Measurements from ENCODE around the gene UVSSA. TPM values are rescaled to one million over a fixed set of nuclear protein-coding genes. Genes with fewer than 3 reads are reported as not detected.
A peak's percentile ranks its signal among the peaks of the same experiment; 100 is the strongest.

UVSSA gene
- total and polyA plus RNA-seq, 7 experiments from 2014 or later: 3.2 to 44.1 (median 39.3) TPM

- ChIA-PET CTCF (no interaction called here), POLR2A (no interaction called here)
- ATAC-seq (no peak), DNase-seq (no peak)
- peaks cover 0 to 6% (median 0%) of the 10 kb centered on the region in 11 donors for H3K9me3 Mint-ChIP-seq
- intact Hi-C loops (cut with micrococcal nuclease): no loop called here
- H3K9me3 ChIP-seq (ENCODE audit: control insufficient read depth in 2 of 3, low read length in 3 of 3): no peaks in the 10 kb centered on the region
- H3K4me1 ChIP-seq (ENCODE audit: control insufficient read depth in 2 of 2, insufficient read depth in 2 of 2, low read length in 2 of 2): no peaks in the 10 kb centered on the region
- H3K36me3 Mint-ChIP-seq: peaks cover 0 to 32% (median 18%) of the 10 kb centered on the region in 5 donors
- H3K4me3 ChIP-seq (ENCODE audit: low read length): no peak overlapping the region
- H3K27me3 Mint-ChIP-seq: no peaks in the 10 kb centered on the region
- H3K36me3 ChIP-seq (ENCODE audit: control insufficient read depth in 2 of 3, insufficient read depth in 3 of 3, low read length in 3 of 3): peaks cover 0 to 48% (median 0%) of the 10 kb centered on the region in 3 experiments
- no peaks in the 10 kb centered on the region for H3K27me3 ChIP-seq (ENCODE audit: control insufficient read depth in 2 of 2, insufficient read depth in 2 of 2, low read length in 2 of 2)
- H3K27ac Mint-ChIP-seq: no peak overlapping the region
- no peak overlapping the region for H3K27ac ChIP-seq (ENCODE audit: low read depth, low read length)
- no peak overlapping the region for H3K4me3 Mint-ChIP-seq
- H3K4me1 Mint-ChIP-seq: peaks cover 0 to 8% (median 0%) of the 10 kb centered on the region in 7 donors
Measured at GRCh38 chr4:1367936-1368289, 20.9 kb downstream of the UVSSA start.

GRCh38 chr4:1368421-1369090, 21.5 kb downstream of the UVSSA start:
- POLR2A ChIA-PET: no interaction called here
- Mint-ChIP-seq H3K9me3 (peaks cover 0 to 9% (median 0%) of the 10 kb centered on the region in 11 donors), H3K36me3 (peaks cover 0 to 36% (median 22%) of the 10 kb centered on the region in 5 donors), H3K27me3 (no peaks in the 10 kb centered on the region), H3K4me1 (peaks cover 0 to 7% (median 0%) of the 10 kb centered on the region in 7 donors), H3K27ac (no peak overlapping the region), H3K4me3 (no peak overlapping the region)
- Histone ChIP-seq H3K27me3 (ENCODE audit: control insufficient read depth in 2 of 2, insufficient read depth in 2 of 2, low read length in 2 of 2) (no peaks in the 10 kb centered on the region), H3K4me3 (ENCODE audit: low read length) (no peak overlapping the region), H3K9me3 (ENCODE audit: control insufficient read depth in 2 of 3, low read length in 3 of 3) (no peaks in the 10 kb centered on the region), H3K36me3 (ENCODE audit: control insufficient read depth in 2 of 3, insufficient read depth in 3 of 3, low read length in 3 of 3) (peaks cover 0 to 52% (median 0%) of the 10 kb centered on the region in 3 experiments), H3K27ac (ENCODE audit: low read depth, low read length) (no peak overlapping the region), H3K4me1 (ENCODE audit: control insufficient read depth in 2 of 2, insufficient read depth in 2 of 2, low read length in 2 of 2) (no peaks in the 10 kb centered on the region)
- DNase-seq (peak in 1 of 9 donors; percentile 6), ATAC-seq (no peak)
- intact Hi-C loops (cut with micrococcal nuclease): no loop called here
- CTCF ChIA-PET: interaction anchor here (1.2 kb wide), 1 partner anchor 20 kb away, joined by 3 read pairs; no protein-coding TSS in a partner anchor

GRCh38 chr4:1369091-1369450, 22.1 kb downstream of the UVSSA start:
- Mint-ChIP-seq H3K9me3 (peaks cover 0 to 9% (median 0%) of the 10 kb centered on the region in 11 donors), H3K36me3 (peaks cover 0 to 41% (median 23%) of the 10 kb centered on the region in 5 donors)
- peak in 1 of 9 donors; percentile 4 for DNase-seq

GRCh38 chr4:1369479-1370079, 22.6 kb downstream of the UVSSA start:
- H3K4me1 Mint-ChIP-seq: peaks cover 0 to 7% (median 0%) of the 10 kb centered on the region in 7 donors
- H3K36me3 ChIP-seq (ENCODE audit: control insufficient read depth in 2 of 3, insufficient read depth in 3 of 3, low read length in 3 of 3): peaks cover 0 to 63% (median 0%) of the 10 kb centered on the region in 3 experiments
- no peak overlapping the region for H3K27ac Mint-ChIP-seq
- no peaks in the 10 kb centered on the region for H3K27me3 ChIP-seq (ENCODE audit: control insufficient read depth in 2 of 2, insufficient read depth in 2 of 2, low read length in 2 of 2)
- H3K4me3 ChIP-seq (ENCODE audit: low read length): no peak overlapping the region
- H3K9me3 ChIP-seq (ENCODE audit: control insufficient read depth in 2 of 3, low read length in 3 of 3): no peaks in the 10 kb centered on the region
- H3K27ac ChIP-seq (ENCODE audit: low read depth, low read length): no peak overlapping the region
- H3K9me3 Mint-ChIP-seq: peaks cover 0 to 9% (median 0%) of the 10 kb centered on the region in 11 donors
- H3K4me3 Mint-ChIP-seq: no peak overlapping the region
- POLR2A ChIA-PET: interaction anchor here (0.6 kb wide), 1 partner anchor 116 kb away, joined by 3 read pairs; no protein-coding TSS in a partner anchor
- CTCF ChIA-PET: interaction anchor here (1.2 kb wide), 1 partner anchor 19 kb away, joined by 3 read pairs; no protein-coding TSS in a partner anchor
- DNase-seq: peak in 1 of 9 donors; percentile 1
- intact Hi-C loops (cut with micrococcal nuclease): no loop called here
- no peaks in the 10 kb centered on the region for H3K4me1 ChIP-seq (ENCODE audit: control insufficient read depth in 2 of 2, insufficient read depth in 2 of 2, low read length in 2 of 2)
- H3K36me3 Mint-ChIP-seq: peaks cover 0 to 41% (median 23%) of the 10 kb centered on the region in 5 donors
- no peaks in the 10 kb centered on the region for H3K27me3 Mint-ChIP-seq
- ATAC-seq: no peak

More at GRCh38 chr4:1369091-1369450, 22.1 kb downstream of the UVSSA start:
- Mint-ChIP-seq H3K27ac (no peak overlapping the region), H3K4me3 (no peak overlapping the region), H3K4me1 (peaks cover 0 to 7% (median 0%) of the 10 kb centered on the region in 7 donors), H3K27me3 (no peaks in the 10 kb centered on the region)
- Histone ChIP-seq H3K27ac (ENCODE audit: low read depth, low read length) (no peak overlapping the region), H3K4me3 (ENCODE audit: low read length) (no peak overlapping the region), H3K9me3 (ENCODE audit: control insufficient read depth in 2 of 3, low read length in 3 of 3) (no peaks in the 10 kb centered on the region), H3K4me1 (ENCODE audit: control insufficient read depth in 2 of 2, insufficient read depth in 2 of 2, low read length in 2 of 2) (no peaks in the 10 kb centered on the region), H3K27me3 (ENCODE audit: control insufficient read depth in 2 of 2, insufficient read depth in 2 of 2, low read length in 2 of 2) (no peaks in the 10 kb centered on the region), H3K36me3 (ENCODE audit: control insufficient read depth in 2 of 3, insufficient read depth in 3 of 3, low read length in 3 of 3) (peaks cover 0 to 57% (median 0%) of the 10 kb centered on the region in 3 experiments)
- POLR2A ChIA-PET: interaction anchor here (0.6 kb wide), 1 partner anchor 115 kb away, joined by 3 read pairs; no protein-coding TSS in a partner anchor
- intact Hi-C loops (cut with micrococcal nuclease): no loop called here
- ATAC-seq: no peak
- CTCF ChIA-PET: interaction anchor here (1.2 kb wide), 1 partner anchor 19 kb away, joined by 3 read pairs; no protein-coding TSS in a partner anchor

- DNase-seq: peak in 1 of 9 donors; percentile 2
- Mint-ChIP-seq H3K4me1 (peaks cover 0 to 7% (median 0%) of the 10 kb centered on the region in 7 donors), H3K9me3 (peaks cover 0 to 9% (median 0%) of the 10 kb centered on the region in 11 donors), H3K27ac (no peak overlapping the region), H3K4me3 (no peak overlapping the region), H3K27me3 (no peaks in the 10 kb centered on the region), H3K36me3 (peaks cover 0 to 41% (median 23%) of the 10 kb centered on the region in 5 donors)
- ChIA-PET POLR2A (no interaction called here), CTCF (interaction anchor here (0.6 kb wide), 1 partner anchor 17 kb away, joined by 4 read pairs; no protein-coding TSS in a partner anchor)
- H3K27me3 ChIP-seq (ENCODE audit: control insufficient read depth in 2 of 2, insufficient read depth in 2 of 2, low read length in 2 of 2): no peaks in the 10 kb centered on the region
- no peaks in the 10 kb centered on the region for H3K9me3 ChIP-seq (ENCODE audit: control insufficient read depth in 2 of 3, low read length in 3 of 3)
- no peak for ATAC-seq
- H3K36me3 ChIP-seq (ENCODE audit: control insufficient read depth in 2 of 3, insufficient read depth in 3 of 3, low read length in 3 of 3): peaks cover 0 to 66% (median 0%) of the 10 kb centered on the region in 3 experiments
- no peak overlapping the region for H3K27ac ChIP-seq (ENCODE audit: low read depth, low read length)
- no peak overlapping the region for H3K4me3 ChIP-seq (ENCODE audit: low read length)
- intact Hi-C loops (cut with micrococcal nuclease): no loop called here
- H3K4me1 ChIP-seq (ENCODE audit: control insufficient read depth in 2 of 2, insufficient read depth in 2 of 2, low read length in 2 of 2): no peaks in the 10 kb centered on the region
Measured at GRCh38 chr4:1370321-1371124, 23.5 kb downstream of the UVSSA start.
